HG03442 (cell line): ENCODE measurements around the gene HOTAIR.

Experiments
- ATAC-seq: cut with Tn5 transposase; IDR thresholded peaks from one replicate; pipeline ENCODE4 v1.9.1; 2021; ENCODE audit warnings: mild to moderate bottlenecking, moderate library complexity; ENCODE audit not compliant: unreplicated experiment

Gene HOTAIR

GRCh38 chr12:53963434-53964314 is 11.1 kb downstream of the HOTAIR start:
- ATAC-seq, result no peak

- ATAC-seq, result no peak
These were observed 11.7 kb downstream of the HOTAIR start for GRCh38 chr12:53963005-53963404.

- ATAC-seq, result no peak
These were observed 13.6 kb downstream of the HOTAIR start for GRCh38 chr12:53961025-53961761.

GRCh38 chr12:53960187-53961024 is 14.3 kb downstream of the HOTAIR start:
- ATAC-seq, result no peak

- no peak for ATAC-seq
These were observed 15.4 kb downstream of the HOTAIR start for GRCh38 chr12:53959314-53959713.

GRCh38 chr12:53958128-53958527 is 16.6 kb downstream of the HOTAIR start:
- ATAC-seq, result no peak

GRCh38 chr12:53956914-53957536 is 17.7 kb downstream of the HOTAIR start:
- ATAC-seq, result no peak

- no peak for ATAC-seq
These were observed 18.4 kb downstream of the HOTAIR start for GRCh38 chr12:53956251-53956887.

GRCh38 chr12:53955776-53956250 is 18.9 kb downstream of the HOTAIR start:
- no peak for ATAC-seq

- no peak for ATAC-seq
These were observed 19.5 kb downstream of the HOTAIR start for GRCh38 chr12:53955036-53955775.

- ATAC-seq, result no peak
These were observed 20.1 kb downstream of the HOTAIR start, which contains the start of gene HOXC12 for GRCh38 chr12:53954694-53955035. HOXC12 (plus strand) TSS chr12:53954903; CDS start chr12:53954930, 27 bp downstream.

- ATAC-seq, result no peak
These were observed 20.7 kb downstream of the HOTAIR start for GRCh38 chr12:53953831-53954693.

- no peak for ATAC-seq
These were observed 21.7 kb downstream of the HOTAIR start for GRCh38 chr12:53952871-53953734.

- no peak for ATAC-seq
These were observed 22.4 kb downstream of the HOTAIR start for GRCh38 chr12:53952335-53952694.

GRCh38 chr12:53951577-53952334 is 23.0 kb downstream of the HOTAIR start:
- no peak for ATAC-seq

GRCh38 chr12:53950789-53951576 is 23.8 kb downstream of the HOTAIR start:
- ATAC-seq, result no peak
